A549 (cell line): ENCODE data around the gene CDC14A. TPM values are rescaled to one million over a fixed set of nuclear protein-coding genes. Genes with fewer than 3 reads are reported as not detected.
A peak's percentile ranks its signal among the peaks of the same experiment; 100 is the strongest.

Experiments used
- ATAC-seq, 2 experiments: fragments of 200-7000 bp in 1 of 2; fragments of >200 bp in 1 of 2; cut with Nextera tagmentation in 1 of 2; cut with Tn5 transposase in 1 of 2; 3 replicates each; pipeline versions ENCODE4 v1.8.0 to v1.9.1; 2018 to 2020; ENCODE audit warnings: mild to moderate bottlenecking in 1 of 2, moderate library complexity in 1 of 2
- CTCF ChIA-PET: fragments of 300-600 bp; sonication (Branson Sonifier 250); formaldehyde crosslinking; extraction: SDS; loops from one replicate; lab custom pipeline; 2021; ENCODE audit warnings: antibody characterized with exemption, inconsistent platforms; lab: Yijun Ruan, JAX
- POLR2A ChIA-PET: fragments of 350-600 bp; formaldehyde crosslinking; extraction: SDS; loops from one replicate; lab custom pipeline; 2021; ENCODE audit warnings: antibody characterized with exemption, inconsistent platforms; lab: Yijun Ruan, JAX
- DNase-seq, 2 experiments: peaks; one replicate each; pipeline versions ENCODE4 v3.0.0 to v3.0.0-alpha.2; 2011 to 2016; ENCODE audit warnings: low read depth in 1 of 2, low spot score in 1 of 2
- FAIRE-seq: peaks from 2 replicates; lab custom pipeline; 2011; peaks lifted over from hg19 to GRCh38; lab: Jason Lieb, UNC
- H3K27ac ChIP-seq, 2 experiments: fragments of >200 bp; sonication (Bioruptor Twin); formaldehyde crosslinking; 3 replicates each; pipeline ENCODE4 v1.5.1; 2016 to 2017
- H3K4me1 ChIP-seq: fragments of >200 bp; sonication (Bioruptor Twin); formaldehyde crosslinking; 3 replicates; pipeline ENCODE4 v1.6.1; 2016
- H3K4me2 ChIP-seq: fragments of >200 bp; sonication (Bioruptor Twin); formaldehyde crosslinking; 3 replicates; pipeline ENCODE4 v1.6.1; 2016
- H3K4me3 ChIP-seq: fragments of >200 bp; sonication (Bioruptor Twin); formaldehyde crosslinking; 3 replicates; pipeline ENCODE4 v1.5.1; 2016
- H3K9me3 ChIP-seq: fragments of >200 bp; sonication (Bioruptor Twin); formaldehyde crosslinking; 3 replicates; pipeline ENCODE4 v1.6.1; 2016
- CBX2 ChIP-seq: fragments of 200-600 bp; sonication (generic); IDR thresholded peaks from 2 replicates; pipeline ENCODE4 v1.6.1; 2016; ENCODE audit warnings: low read depth, mild to moderate bottlenecking, borderline replicate concordance
- CHD4 ChIP-seq: fragments of 200-600 bp; sonication (generic); IDR thresholded peaks from 2 replicates; pipeline ENCODE4 v1.6.1; 2016; ENCODE audit warnings: antibody characterized with exemption, mild to moderate bottlenecking, borderline replicate concordance
- EHF ChIP-seq: fragments of 250-450 bp; sonication (Bioruptor Pico); IDR thresholded peaks from 2 replicates; pipeline ENCODE4 v1.5.0; 2020; ENCODE audit warnings: mild to moderate bottlenecking
- EP300 ChIP-seq, 2 experiments: fragments of >200 bp; sonication (Bioruptor Twin); formaldehyde crosslinking; IDR thresholded peaks; 2 replicates in 1 of 2; 3 replicates in 1 of 2; pipeline ENCODE4 v1.6.1; 2016 to 2017
- FOXS1 ChIP-seq: fragments of 250-450 bp; sonication (Bioruptor Pico); IDR thresholded peaks from 2 replicates; pipeline ENCODE4 v1.5.0; 2020; ENCODE audit warnings: mild to moderate bottlenecking, moderate library complexity
- GATA3 ChIP-seq: IDR thresholded peaks from 2 replicates; pipeline ENCODE4 v1.6.1; 2012; ENCODE audit warnings: borderline replicate concordance
- HEYL ChIP-seq: fragments of 250-450 bp; sonication (Bioruptor Pico); IDR thresholded peaks from 2 replicates; pipeline ENCODE4 v1.8.0; 2021; ENCODE audit warnings: mild to moderate bottlenecking, moderate library complexity
- JUN ChIP-seq, 2 experiments: fragments of >200 bp; sonication (Bioruptor Twin); formaldehyde crosslinking; IDR thresholded peaks; 2 replicates in 1 of 2; 3 replicates in 1 of 2; pipeline ENCODE4 v1.6.1; 2016 to 2017
- JUNB ChIP-seq: fragments of >200 bp; sonication (Bioruptor Twin); formaldehyde crosslinking; IDR thresholded peaks from 2 replicates; pipeline ENCODE4 v1.6.1; 2016
- MAZ ChIP-seq: fragments of 150-350 bp; IDR thresholded peaks from 2 replicates; pipeline ENCODE4 v1.6.1; 2014; ENCODE audit warnings: antibody characterized with exemption, low read depth, low read length, borderline replicate concordance
- NR3C1 ChIP-seq: fragments of >200 bp; sonication (Bioruptor Twin); formaldehyde crosslinking; IDR thresholded peaks from 3 replicates; pipeline ENCODE4 v1.6.1; 2017
- RAD21 ChIP-seq, 2 experiments: fragments of >200 bp in 1 of 2; sonication (Bioruptor Twin) in 1 of 2; formaldehyde crosslinking in 1 of 2; IDR thresholded peaks in 1 of 2; conservative IDR thresholded peaks in 1 of 2; 2 replicates in 1 of 2; 3 replicates in 1 of 2; pipeline ENCODE4 v1.6.1; 2012 to 2018; ENCODE audit warnings: inconsistent platforms in 1 of 2
- RARB ChIP-seq: fragments of 250-450 bp; sonication (Bioruptor Pico); IDR thresholded peaks from 2 replicates; pipeline ENCODE4 v1.8.0; 2021; ENCODE audit warnings: mild to moderate bottlenecking, moderate library complexity
- RCOR1 ChIP-seq: fragments of 150-350 bp; IDR thresholded peaks from 2 replicates; pipeline ENCODE4 v1.6.1; 2014; ENCODE audit warnings: antibody characterized with exemption, low read length, low read depth
- RFX5 ChIP-seq: fragments of 450-650 bp; IDR thresholded peaks from 2 replicates; pipeline ENCODE4 v1.7.1; 2014; ENCODE audit warnings: antibody characterized with exemption, mild to moderate bottlenecking, moderate library complexity
- SMC3 ChIP-seq: fragments of >200 bp; sonication (Bioruptor Twin); formaldehyde crosslinking; IDR thresholded peaks from 3 replicates; pipeline ENCODE4 v1.6.1; 2018; ENCODE audit warnings: inconsistent platforms
- WGBS: methylation state at CpG from one replicate; pipeline ENCODE4 v1.1.6; 2017; ENCODE audit errors: missing lambda C conversion rate; 5-methylcytosine and 5-hydroxymethylcytosine counted together
- polyA plus RNA-seq, 4 experiments: library from polyadenylated mRNA; depleted of rRNA in 3 of 4; stranded (reverse); fragments of >200 nt; fragmentation: RNase III in 1 of 4; extraction: RNeasy Plus Mini Kit Qiagen cat#74134 plus additional on column Dnase treatment in 1 of 4; gene quantifications; 2 replicates in 3 of 4; 3 replicates in 1 of 4; pipeline ENCODE4 v1.2.3, GENCODE V29; 2011 to 2017
- TF ChIP-seq, protein P1 (sequence below): fragments of 150-350 bp; IDR thresholded peaks from 2 replicates; pipeline ENCODE4 v1.6.1; 2014; ENCODE audit warnings: low read depth, mild to moderate bottlenecking, low read length
- TF ChIP-seq, protein P2 (sequence below): fragments of 250-450 bp; sonication (Bioruptor Pico); IDR thresholded peaks from 2 replicates; pipeline ENCODE4 v1.5.0; 2020; ENCODE audit warnings: low read depth, mild to moderate bottlenecking, moderate library complexity
- TF ChIP-seq, protein P3 (sequence below): fragments of 450-650 bp; IDR thresholded peaks from 2 replicates; pipeline ENCODE4 v1.6.1; 2014; ENCODE audit warnings: antibody characterized with exemption
- TF ChIP-seq, protein P4 (sequence below): fragments of >200 bp; sonication (Bioruptor Twin); formaldehyde crosslinking; IDR thresholded peaks from 2 replicates; pipeline ENCODE4 v1.6.1; 2016
- TF ChIP-seq, protein P5 (sequence below): fragments of >200 bp; sonication (Bioruptor Twin); formaldehyde crosslinking; IDR thresholded peaks from 3 replicates; pipeline ENCODE4 v1.5.1; 2016

The CDC14A gene
- polyA plus RNA-seq, 2 of the 4 experiments (the other 2 are of a cell fraction): 1.6 to 4.1 TPM

DNA sequence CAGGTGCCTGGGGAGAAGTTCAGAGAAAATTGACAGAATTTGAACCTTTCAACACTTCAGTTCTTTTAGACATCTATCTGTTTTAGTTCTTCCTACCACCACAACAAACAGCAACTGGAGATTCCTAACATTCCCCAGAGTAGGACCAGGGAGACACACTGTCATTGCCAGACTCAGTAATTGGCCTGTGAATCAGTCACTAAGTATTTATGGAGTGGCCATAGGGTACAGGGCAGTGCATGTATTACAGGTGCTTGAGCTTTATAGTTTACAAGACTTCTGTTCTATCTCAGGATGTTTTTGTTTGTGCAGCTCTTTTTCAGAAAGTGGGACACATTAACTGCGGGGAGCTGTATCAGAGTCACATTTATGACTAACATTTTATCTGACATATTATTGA lies 1.7 kb downstream of the CDC14A start:
- WGBS: 54% methylated on average over 1 of the region's 1 CpG
- ChIA-PET POLR2A (no interaction called here), CTCF (interaction anchor here (1.5 kb wide), 1 partner anchor 11 kb away, joined by 3 read pairs; no protein-coding TSS in a partner anchor)
- no peak for TF ChIP-seq GATA3
- TF ChIP-seq NR3C1: no peak
- TF ChIP-seq, protein P1, sequence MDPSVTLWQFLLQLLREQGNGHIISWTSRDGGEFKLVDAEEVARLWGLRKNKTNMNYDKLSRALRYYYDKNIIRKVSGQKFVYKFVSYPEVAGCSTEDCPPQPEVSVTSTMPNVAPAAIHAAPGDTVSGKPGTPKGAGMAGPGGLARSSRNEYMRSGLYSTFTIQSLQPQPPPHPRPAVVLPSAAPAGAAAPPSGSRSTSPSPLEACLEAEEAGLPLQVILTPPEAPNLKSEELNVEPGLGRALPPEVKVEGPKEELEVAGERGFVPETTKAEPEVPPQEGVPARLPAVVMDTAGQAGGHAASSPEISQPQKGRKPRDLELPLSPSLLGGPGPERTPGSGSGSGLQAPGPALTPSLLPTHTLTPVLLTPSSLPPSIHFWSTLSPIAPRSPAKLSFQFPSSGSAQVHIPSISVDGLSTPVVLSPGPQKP: no peak
- TF ChIP-seq, protein P2, sequence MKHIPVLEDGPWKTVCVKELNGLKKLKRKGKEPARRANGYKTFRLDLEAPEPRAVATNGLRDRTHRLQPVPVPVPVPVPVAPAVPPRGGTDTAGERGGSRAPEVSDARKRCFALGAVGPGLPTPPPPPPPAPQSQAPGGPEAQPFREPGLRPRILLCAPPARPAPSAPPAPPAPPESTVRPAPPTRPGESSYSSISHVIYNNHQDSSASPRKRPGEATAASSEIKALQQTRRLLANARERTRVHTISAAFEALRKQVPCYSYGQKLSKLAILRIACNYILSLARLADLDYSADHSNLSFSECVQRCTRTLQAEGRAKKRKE: no peak
- TF ChIP-seq EP300 (IDR thresholded peaks at IDR 0.05): no peak
- no peaks in the 10 kb centered on the region for H3K9me3 ChIP-seq
- FAIRE-seq (no peak), ATAC-seq (no peak), DNase-seq (peak; percentile 11 to 20)
- peak overlapping the region; percentile 98 for H3K4me2 ChIP-seq
- H3K27ac ChIP-seq: no peak overlapping the region
- H3K4me1 ChIP-seq: peaks cover 25% of the 10 kb centered on the region
- H3K4me3 ChIP-seq: no peak overlapping the region

DNA sequence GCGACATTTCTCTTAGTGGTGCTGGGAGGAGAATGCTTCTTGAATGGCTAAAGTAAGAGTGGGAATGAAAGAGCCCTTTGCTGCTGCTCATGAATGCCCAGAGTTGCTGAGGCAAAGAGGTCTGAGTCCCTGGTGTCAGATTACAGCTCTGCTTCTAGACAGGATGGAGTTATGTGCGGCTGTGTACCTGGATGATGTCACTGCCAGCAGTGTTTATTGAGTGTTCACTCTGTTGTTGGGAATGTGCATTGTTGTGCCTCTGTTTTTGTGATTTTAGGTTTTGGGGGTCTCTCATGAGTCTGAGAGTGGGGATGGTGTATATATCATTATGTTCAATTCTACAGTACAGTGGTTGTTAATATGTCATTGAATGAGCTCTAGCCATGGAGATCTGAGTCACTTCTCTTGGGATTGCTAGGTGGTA lies 2.7 kb downstream of the CDC14A start:
- Histone ChIP-seq H3K4me3 (no peak overlapping the region), H3K9me3 (no peaks in the 10 kb centered on the region), H3K4me2 (peak overlapping the region; percentile 98; the same call in 2 of the 3 replicates), H3K4me1 (peaks cover 25% of the 10 kb centered on the region), H3K27ac (no peak overlapping the region)
- no peak for ATAC-seq
- 71% methylated on average over 2 of the region's 2 CpGs for WGBS
- DNase-seq: no peak
- TF ChIP-seq EHF (CRISPR knock-in tag): no peak
- TF ChIP-seq RFX5: no peak
- TF ChIP-seq JUNB: no peak
- no peak for TF ChIP-seq FOXS1 (CRISPR knock-in tag)
- TF ChIP-seq, protein P3, sequence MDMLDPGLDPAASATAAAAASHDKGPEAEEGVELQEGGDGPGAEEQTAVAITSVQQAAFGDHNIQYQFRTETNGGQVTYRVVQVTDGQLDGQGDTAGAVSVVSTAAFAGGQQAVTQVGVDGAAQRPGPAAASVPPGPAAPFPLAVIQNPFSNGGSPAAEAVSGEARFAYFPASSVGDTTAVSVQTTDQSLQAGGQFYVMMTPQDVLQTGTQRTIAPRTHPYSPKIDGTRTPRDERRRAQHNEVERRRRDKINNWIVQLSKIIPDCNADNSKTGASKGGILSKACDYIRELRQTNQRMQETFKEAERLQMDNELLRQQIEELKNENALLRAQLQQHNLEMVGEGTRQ: no peak
- no peak for TF ChIP-seq CBX2
- TF ChIP-seq SMC3: no peak
- no peak for TF ChIP-seq MAZ
- no peak for TF ChIP-seq HEYL
- no peak for TF ChIP-seq JUN (IDR thresholded peaks at IDR 0.05)
- TF ChIP-seq RARB: no peak
- TF ChIP-seq, protein P4, sequence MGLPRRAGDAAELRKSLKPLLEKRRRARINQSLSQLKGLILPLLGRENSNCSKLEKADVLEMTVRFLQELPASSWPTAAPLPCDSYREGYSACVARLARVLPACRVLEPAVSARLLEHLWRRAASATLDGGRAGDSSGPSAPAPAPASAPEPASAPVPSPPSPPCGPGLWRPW: no peak
- TF ChIP-seq RCOR1: no peak
- TF ChIP-seq RAD21 (conservative IDR thresholded peaks at IDR 0.05 in 1 of 2, IDR thresholded peaks at IDR 0.05 in 1 of 2): no peak
- TF ChIP-seq, protein P5, sequence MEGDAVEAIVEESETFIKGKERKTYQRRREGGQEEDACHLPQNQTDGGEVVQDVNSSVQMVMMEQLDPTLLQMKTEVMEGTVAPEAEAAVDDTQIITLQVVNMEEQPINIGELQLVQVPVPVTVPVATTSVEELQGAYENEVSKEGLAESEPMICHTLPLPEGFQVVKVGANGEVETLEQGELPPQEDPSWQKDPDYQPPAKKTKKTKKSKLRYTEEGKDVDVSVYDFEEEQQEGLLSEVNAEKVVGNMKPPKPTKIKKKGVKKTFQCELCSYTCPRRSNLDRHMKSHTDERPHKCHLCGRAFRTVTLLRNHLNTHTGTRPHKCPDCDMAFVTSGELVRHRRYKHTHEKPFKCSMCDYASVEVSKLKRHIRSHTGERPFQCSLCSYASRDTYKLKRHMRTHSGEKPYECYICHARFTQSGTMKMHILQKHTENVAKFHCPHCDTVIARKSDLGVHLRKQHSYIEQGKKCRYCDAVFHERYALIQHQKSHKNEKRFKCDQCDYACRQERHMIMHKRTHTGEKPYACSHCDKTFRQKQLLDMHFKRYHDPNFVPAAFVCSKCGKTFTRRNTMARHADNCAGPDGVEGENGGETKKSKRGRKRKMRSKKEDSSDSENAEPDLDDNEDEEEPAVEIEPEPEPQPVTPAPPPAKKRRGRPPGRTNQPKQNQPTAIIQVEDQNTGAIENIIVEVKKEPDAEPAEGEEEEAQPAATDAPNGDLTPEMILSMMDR: no peak
- no peak for TF ChIP-seq CHD4
- ChIA-PET POLR2A (no interaction called here), CTCF (interaction anchor here (1.5 kb wide), 1 partner anchor 10 kb away, joined by 3 read pairs; no protein-coding TSS in a partner anchor)
- FAIRE-seq: no peak
